Endothelial cell of umbilical vein (primary cell): ENCODE measurements around the gene TMTC1.

Experiments
- POLR2A ChIP-seq: IDR thresholded peaks from 2 replicates; pipeline ENCODE4 v1.6.1; 2012; ENCODE audit warnings: low read depth, mild to moderate bottlenecking, control low read depth, low read length
- TF ChIP-seq, protein P1 (sequence below), 2 donors: IDR thresholded peaks; 1 replicate in 1 of 2; 2 replicates in 1 of 2; pipeline ENCODE4 v1.5.1; 2011; ENCODE audit warnings: low read length in 2 of 2, mild to moderate bottlenecking in 2 of 2, moderate library complexity in 2 of 2, control low read depth in 1 of 2, inconsistent platforms in 1 of 2, low read depth in 1 of 2; ENCODE audit not compliant: insufficient read depth in 1 of 2; ENCODE audit errors: extremely low read depth in 1 of 2

DNA sequence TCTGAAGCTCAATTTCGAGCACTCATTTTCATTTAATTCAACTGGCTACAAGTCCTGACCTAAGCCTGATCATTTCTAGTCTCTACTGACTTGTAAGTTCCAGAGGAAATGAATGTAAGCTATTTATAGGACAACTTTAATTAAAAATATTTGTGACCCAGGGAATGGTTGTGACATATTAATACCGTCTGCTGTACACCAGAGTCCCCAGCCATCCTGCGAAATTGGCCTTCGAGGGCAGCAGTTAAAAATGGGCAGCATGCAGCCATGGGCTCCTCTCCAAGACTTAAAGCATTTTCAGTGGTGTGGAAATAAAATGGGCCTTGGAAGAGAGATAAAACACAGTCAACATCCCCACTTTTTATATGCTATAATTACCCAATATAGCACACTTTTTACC lies 255.6 kb downstream of the TMTC1 start:
- TF ChIP-seq POLR2A = no peak
- TF ChIP-seq, protein P1, sequence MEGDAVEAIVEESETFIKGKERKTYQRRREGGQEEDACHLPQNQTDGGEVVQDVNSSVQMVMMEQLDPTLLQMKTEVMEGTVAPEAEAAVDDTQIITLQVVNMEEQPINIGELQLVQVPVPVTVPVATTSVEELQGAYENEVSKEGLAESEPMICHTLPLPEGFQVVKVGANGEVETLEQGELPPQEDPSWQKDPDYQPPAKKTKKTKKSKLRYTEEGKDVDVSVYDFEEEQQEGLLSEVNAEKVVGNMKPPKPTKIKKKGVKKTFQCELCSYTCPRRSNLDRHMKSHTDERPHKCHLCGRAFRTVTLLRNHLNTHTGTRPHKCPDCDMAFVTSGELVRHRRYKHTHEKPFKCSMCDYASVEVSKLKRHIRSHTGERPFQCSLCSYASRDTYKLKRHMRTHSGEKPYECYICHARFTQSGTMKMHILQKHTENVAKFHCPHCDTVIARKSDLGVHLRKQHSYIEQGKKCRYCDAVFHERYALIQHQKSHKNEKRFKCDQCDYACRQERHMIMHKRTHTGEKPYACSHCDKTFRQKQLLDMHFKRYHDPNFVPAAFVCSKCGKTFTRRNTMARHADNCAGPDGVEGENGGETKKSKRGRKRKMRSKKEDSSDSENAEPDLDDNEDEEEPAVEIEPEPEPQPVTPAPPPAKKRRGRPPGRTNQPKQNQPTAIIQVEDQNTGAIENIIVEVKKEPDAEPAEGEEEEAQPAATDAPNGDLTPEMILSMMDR (IDR thresholded peaks at IDR 0.05; ENCODE audit: extremely low read depth in 1 of 2, insufficient read depth in 1 of 2, low read depth in 1 of 2, low read length in 2 of 2) = no peak
